MM.1S (cell line): Measurements from ENCODE around the gene OR4E2.

Source experiments
- EZH2 ChIP-seq: fragments of 300-600 bp; sonication (generic); optimal IDR thresholded peaks from 2 replicates; pipeline ENCODE3; 2017; ENCODE audit warnings: low read depth, mild to moderate bottlenecking, antibody characterized with exemption, low read length, mixed read lengths
- EZH2phosphoT487 ChIP-seq: fragments of 300-600 bp; sonication (generic); IDR thresholded peaks from 2 replicates; pipeline ENCODE4 v1.6.1; 2018; ENCODE audit warnings: antibody characterized with exemption, low read length

- TF ChIP-seq EZH2 (no peak), EZH2phosphoT487 (no peak)
Measured at GRCh38 chr14:21617614-21618013, 36.0 kb upstream of the OR4E2 start.
